Astrocyte (in vitro differentiated cells and primary cell): ENCODE results near the gene PRR15. TPM values are rescaled to one million over a fixed set of nuclear protein-coding genes. Genes with fewer than 3 reads are reported as not detected.

ENCODE experiments used
- DNase-seq: peaks from one replicate; pipeline ENCODE4 v3.0.0-alpha.2; 2010; ENCODE audit warnings: low read depth
- FAIRE-seq: peaks from 2 replicates; lab custom pipeline; 2011; peaks lifted over from hg19 to GRCh38; lab: Jason Lieb, UNC
- H2AFZ ChIP-seq: 2 replicates; pipeline ENCODE4 v1.6.0; 2012; ENCODE audit warnings: low read depth, low read length, inconsistent platforms
- H3K27ac ChIP-seq: 2 replicates; pipeline ENCODE4 v1.5.1; 2011; ENCODE audit warnings: low read depth, low read length, inconsistent platforms
- H3K27me3 ChIP-seq: 2 replicates; pipeline ENCODE4 v1.6.0; 2011; ENCODE audit warnings: low read length, inconsistent platforms; ENCODE audit not compliant: insufficient read depth
- H3K36me3 ChIP-seq: 2 replicates; pipeline ENCODE4 v1.5.1; 2011; ENCODE audit warnings: low read length, inconsistent platforms; ENCODE audit not compliant: insufficient read depth
- H3K4me1 ChIP-seq: 2 replicates; pipeline ENCODE4 v1.5.1; 2011; ENCODE audit warnings: low read length, inconsistent platforms; ENCODE audit not compliant: insufficient read depth
- H3K4me2 ChIP-seq: 2 replicates; pipeline ENCODE4 v1.6.0; 2012; ENCODE audit warnings: low read length, inconsistent platforms
- H3K4me3 ChIP-seq: 2 replicates; pipeline ENCODE4 v1.5.1; 2011; ENCODE audit warnings: low read depth, mild to moderate bottlenecking, low read length, inconsistent platforms; ENCODE audit not compliant: insufficient read depth
- H3K79me2 ChIP-seq: 2 replicates; pipeline ENCODE4 v1.6.0; 2012; ENCODE audit warnings: mild to moderate bottlenecking, low read length, inconsistent platforms; ENCODE audit not compliant: insufficient read depth
- H3K9ac ChIP-seq: 2 replicates; pipeline ENCODE4 v1.6.0; 2012; ENCODE audit warnings: mild to moderate bottlenecking, low read length, inconsistent platforms
- H3K9me3 ChIP-seq: 2 replicates; pipeline ENCODE4 v1.5.1; 2012; ENCODE audit warnings: low read depth, mild to moderate bottlenecking, low read length, inconsistent platforms; ENCODE audit not compliant: insufficient read depth
- H4K20me1 ChIP-seq: 2 replicates; pipeline ENCODE4 v1.6.0; 2012; ENCODE audit warnings: low read length, inconsistent platforms; ENCODE audit not compliant: insufficient read depth
- H3K27ac Mint-ChIP-seq: one replicate; pipeline ENCODE4 v1.8.0; 2021; ENCODE audit warnings: mild to moderate bottlenecking, mixed read lengths; ENCODE audit not compliant: unreplicated experiment
- H3K27me3 Mint-ChIP-seq: one replicate; pipeline ENCODE4 v1.8.0; 2021; ENCODE audit warnings: low read depth, mixed read lengths; ENCODE audit not compliant: unreplicated experiment
- H3K36me3 Mint-ChIP-seq: one replicate; pipeline ENCODE4 v1.8.0; 2021; ENCODE audit warnings: low read depth, mixed read lengths; ENCODE audit not compliant: unreplicated experiment
- H3K4me1 Mint-ChIP-seq: one replicate; pipeline ENCODE4 v1.8.0; 2021; ENCODE audit warnings: low read depth, mixed read lengths; ENCODE audit not compliant: unreplicated experiment
- H3K4me3 Mint-ChIP-seq: one replicate; pipeline ENCODE4 v1.8.0; 2021; ENCODE audit warnings: mild to moderate bottlenecking, moderate library complexity, mixed read lengths; ENCODE audit not compliant: unreplicated experiment
- H3K9me3 Mint-ChIP-seq: one replicate; pipeline ENCODE4 v1.8.0; 2021; ENCODE audit warnings: mild to moderate bottlenecking, mixed read lengths; ENCODE audit not compliant: unreplicated experiment
- EZH2 ChIP-seq: IDR thresholded peaks from 2 replicates; pipeline ENCODE4 v1.6.1; 2012; ENCODE audit warnings: mild to moderate bottlenecking, low read length, inconsistent platforms; ENCODE audit not compliant: insufficient read depth
- total RNA-seq: library from RNA; stranded (reverse); gene quantifications from 2 replicates; pipeline ENCODE4 v1.2.1, GENCODE V29; 2021
- TF ChIP-seq, protein P1 (sequence below): IDR thresholded peaks from 2 replicates; pipeline ENCODE4 v1.5.1; 2011; ENCODE audit warnings: low read depth, mild to moderate bottlenecking, inconsistent platforms, low read length, moderate library complexity; ENCODE audit not compliant: insufficient read depth

The PRR15 gene
- total RNA-seq, 1 donor from 2014 or later: 11.1 TPM

DNA sequence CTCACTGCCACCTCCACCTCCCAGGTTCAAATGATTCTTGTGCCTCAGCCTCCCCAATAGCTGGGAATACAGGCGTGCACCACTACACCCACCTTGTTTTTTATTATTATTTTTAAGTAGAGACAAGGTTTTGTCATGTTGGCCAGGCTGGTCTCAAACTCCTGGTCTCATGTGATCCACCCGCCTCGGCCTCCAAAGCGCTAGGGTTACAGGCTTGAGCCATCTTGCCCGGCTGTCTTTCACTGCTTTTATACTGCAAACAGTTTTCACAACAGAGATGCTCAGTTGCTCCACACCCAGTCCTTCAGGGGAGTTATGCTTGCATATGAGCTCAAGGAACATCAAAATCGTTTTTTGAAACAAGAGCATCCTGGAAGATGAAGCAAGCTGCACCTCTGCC, 1.3 kb upstream of the PRR15 start:
- H3K4me3 Mint-ChIP-seq: peak overlapping the region; percentile 87
- Histone ChIP-seq H3K4me2 (peak overlapping the region; percentile 98), H3K9me3 (no peaks in the 10 kb centered on the region), H3K4me3 (no peak overlapping the region), H3K79me2 (no peaks in the 10 kb centered on the region), H3K27ac (no peak overlapping the region), H3K4me1 (peaks cover 24% of the 10 kb centered on the region), H3K36me3 (no peaks in the 10 kb centered on the region), H3K27me3 (peaks cover 36% of the 10 kb centered on the region), H3K9ac (no peak overlapping the region), H4K20me1 (no peaks in the 10 kb centered on the region), H2AFZ (no peak overlapping the region)
- peaks cover 10% of the 10 kb centered on the region for H3K4me1 Mint-ChIP-seq
- H3K36me3 Mint-ChIP-seq: no peaks in the 10 kb centered on the region
- peaks cover 7% of the 10 kb centered on the region for H3K27me3 Mint-ChIP-seq
- TF ChIP-seq, protein P1, sequence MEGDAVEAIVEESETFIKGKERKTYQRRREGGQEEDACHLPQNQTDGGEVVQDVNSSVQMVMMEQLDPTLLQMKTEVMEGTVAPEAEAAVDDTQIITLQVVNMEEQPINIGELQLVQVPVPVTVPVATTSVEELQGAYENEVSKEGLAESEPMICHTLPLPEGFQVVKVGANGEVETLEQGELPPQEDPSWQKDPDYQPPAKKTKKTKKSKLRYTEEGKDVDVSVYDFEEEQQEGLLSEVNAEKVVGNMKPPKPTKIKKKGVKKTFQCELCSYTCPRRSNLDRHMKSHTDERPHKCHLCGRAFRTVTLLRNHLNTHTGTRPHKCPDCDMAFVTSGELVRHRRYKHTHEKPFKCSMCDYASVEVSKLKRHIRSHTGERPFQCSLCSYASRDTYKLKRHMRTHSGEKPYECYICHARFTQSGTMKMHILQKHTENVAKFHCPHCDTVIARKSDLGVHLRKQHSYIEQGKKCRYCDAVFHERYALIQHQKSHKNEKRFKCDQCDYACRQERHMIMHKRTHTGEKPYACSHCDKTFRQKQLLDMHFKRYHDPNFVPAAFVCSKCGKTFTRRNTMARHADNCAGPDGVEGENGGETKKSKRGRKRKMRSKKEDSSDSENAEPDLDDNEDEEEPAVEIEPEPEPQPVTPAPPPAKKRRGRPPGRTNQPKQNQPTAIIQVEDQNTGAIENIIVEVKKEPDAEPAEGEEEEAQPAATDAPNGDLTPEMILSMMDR: no peak
- no peak for TF ChIP-seq EZH2
- no peaks in the 10 kb centered on the region for H3K9me3 Mint-ChIP-seq
- no peak overlapping the region for H3K27ac Mint-ChIP-seq
- no peak for FAIRE-seq
- DNase-seq: no peak

DNA sequence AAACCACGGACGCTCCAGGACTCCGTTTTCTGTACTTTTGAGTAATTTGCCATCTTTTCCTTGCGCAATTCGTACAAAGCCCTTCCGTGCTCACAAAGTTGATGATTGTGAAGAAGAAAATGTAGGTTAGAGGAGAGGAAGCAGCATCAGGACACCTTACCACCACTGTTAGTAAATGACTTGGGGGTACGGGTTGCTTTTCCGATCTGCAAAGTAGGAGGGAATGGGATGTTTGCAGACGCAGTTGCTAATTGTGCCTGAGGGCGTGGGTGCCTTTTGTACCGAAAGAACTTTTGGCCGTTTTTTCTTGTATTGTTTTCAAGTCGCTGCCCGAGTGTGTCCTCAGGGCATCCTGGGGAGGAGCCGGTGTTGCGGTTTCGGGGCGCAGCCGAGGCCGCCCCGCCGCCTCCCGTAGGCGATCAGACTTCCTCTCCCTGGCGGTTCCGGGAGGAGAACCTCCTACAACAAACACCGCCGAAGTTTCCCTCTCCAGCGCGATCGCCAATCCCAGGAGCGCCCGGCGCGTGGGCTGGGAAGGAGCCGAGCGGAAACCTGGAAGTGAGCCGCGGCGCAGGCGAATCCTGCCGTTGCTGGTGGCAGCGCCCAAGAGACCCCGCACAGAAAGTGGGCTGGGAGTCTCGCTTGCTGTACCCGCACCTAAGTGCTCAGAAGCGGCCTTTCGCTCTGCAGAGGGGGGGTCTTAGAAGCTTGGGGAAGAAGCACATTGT, 1.0 kb downstream of the PRR15 start:
- Histone ChIP-seq H3K27ac (no peak overlapping the region), H3K4me3 (peak overlapping the region; percentile 76), H3K27me3 (peaks cover 37% of the 10 kb centered on the region), H3K4me1 (peaks cover 24% of the 10 kb centered on the region), H2AFZ (peak overlapping the region; percentile 93), H3K9ac (peak overlapping the region; percentile 60), H3K4me2 (peak overlapping the region; percentile 98), H3K36me3 (no peaks in the 10 kb centered on the region), H3K79me2 (no peaks in the 10 kb centered on the region), H3K9me3 (no peaks in the 10 kb centered on the region), H4K20me1 (no peaks in the 10 kb centered on the region)
- peak overlapping the region; percentile 87 for H3K4me3 Mint-ChIP-seq
- H3K36me3 Mint-ChIP-seq: no peaks in the 10 kb centered on the region
- H3K4me1 Mint-ChIP-seq: no peaks in the 10 kb centered on the region
- FAIRE-seq: no peak
- TF ChIP-seq, protein P1: no peak
- TF ChIP-seq EZH2: peak; percentile 29
- H3K9me3 Mint-ChIP-seq: no peaks in the 10 kb centered on the region
- H3K27me3 Mint-ChIP-seq: peaks cover 7% of the 10 kb centered on the region
- DNase-seq: peak; percentile 46
- peak overlapping the region; percentile 8 for H3K27ac Mint-ChIP-seq

- FAIRE-seq: no peak
- H3K4me2 ChIP-seq: peak overlapping the region; percentile 98
These were observed 1.6 kb downstream of the PRR15 start for GRCh38 chr7:29565224-29565630.

More at GRCh38 chr7:29565224-29565630, 1.6 kb downstream of the PRR15 start:
- H3K27ac ChIP-seq: no peak overlapping the region
- peaks cover 24% of the 10 kb centered on the region for H3K4me1 ChIP-seq
- peak overlapping the region; percentile 76 for H3K4me3 ChIP-seq
- Mint-ChIP-seq H3K36me3 (no peaks in the 10 kb centered on the region), H3K27ac (no peak overlapping the region), H3K4me3 (peak overlapping the region; percentile 87), H3K4me1 (no peaks in the 10 kb centered on the region), H3K27me3 (peaks cover 7% of the 10 kb centered on the region), H3K9me3 (no peaks in the 10 kb centered on the region)
- peaks cover 37% of the 10 kb centered on the region for H3K27me3 ChIP-seq
- peak overlapping the region; percentile 60 for H3K9ac ChIP-seq
- H2AFZ ChIP-seq: peak overlapping the region; percentile 93
- H3K79me2 ChIP-seq: no peaks in the 10 kb centered on the region
- no peaks in the 10 kb centered on the region for H3K36me3 ChIP-seq
- no peaks in the 10 kb centered on the region for H4K20me1 ChIP-seq
- TF ChIP-seq EZH2: no peak
- TF ChIP-seq, protein P1: no peak
- DNase-seq: no peak
- H3K9me3 ChIP-seq: no peaks in the 10 kb centered on the region
